Measurements from ENCODE around the gene TMEM185A. TPM values are rescaled to one million over a fixed set of nuclear protein-coding genes. Genes with fewer than 3 reads are reported as not detected.
"Not testable (repeated sequence)": the region's sequence is repeated elsewhere in the genome, so short reads cannot be mapped to it uniquely, and the experiment has no call there.

The TMEM185A gene
- total RNA-seq, 1 experiment from 2014 or later: 34.2 TPM

- no peaks in the 10 kb centered on the region for H3K27me3 ChIP-seq (ENCODE audit: low read length)
- no peaks in the 10 kb centered on the region for H3K9me3 ChIP-seq (ENCODE audit: low read length)
- no peak overlapping the region for H2AFZ ChIP-seq (ENCODE audit: low read length)
- no peaks in the 10 kb centered on the region for H3K36me3 ChIP-seq (ENCODE audit: insufficient read depth, low read length)
- H3K9ac ChIP-seq (ENCODE audit: low read length): peak overlapping the region; percentile 79
- H3K4me2 ChIP-seq (ENCODE audit: low read depth, low read length, poor library complexity, severe bottlenecking): peak overlapping the region; percentile 73
- DNase-seq: no peak
- no peaks in the 10 kb centered on the region for H3K9me2 ChIP-seq (replicated peaks; ENCODE audit: insufficient read depth, low read length)
- no peak overlapping the region for H3K27ac ChIP-seq (ENCODE audit: low read length)
- peaks cover 13% of the 10 kb centered on the region for H3K4me1 ChIP-seq (ENCODE audit: low read length)
- peaks cover 15% of the 10 kb centered on the region; the same call in 1 of the 2 replicates for H4K20me1 ChIP-seq (ENCODE audit: insufficient read depth, low read depth, low read length)
- H3K4me3 ChIP-seq (ENCODE audit: low read length): peak overlapping the region; percentile 76
- no peaks in the 10 kb centered on the region for H3K79me2 ChIP-seq (ENCODE audit: low read length)
Observed at GRCh38 chrX:149630681-149631233, 835 bp downstream of the TMEM185A start.

GRCh38 chrX:149629730-149630387 is 1.7 kb downstream of the TMEM185A start:
- Histone ChIP-seq H2AFZ (ENCODE audit: low read length) (no peak overlapping the region), H3K4me3 (ENCODE audit: low read length) (peak overlapping the region; percentile 76; the same call in 1 of the 2 replicates), H3K9me2 (replicated peaks; ENCODE audit: insufficient read depth, low read length) (no peaks in the 10 kb centered on the region), H3K4me1 (ENCODE audit: low read length) (peaks cover 13% of the 10 kb centered on the region), H3K9me3 (ENCODE audit: low read length) (no peaks in the 10 kb centered on the region), H3K27me3 (ENCODE audit: low read length) (no peaks in the 10 kb centered on the region), H4K20me1 (ENCODE audit: insufficient read depth, low read depth, low read length) (peaks cover 24% of the 10 kb centered on the region; the same call in 1 of the 2 replicates), H3K79me2 (ENCODE audit: low read length) (no peaks in the 10 kb centered on the region), H3K27ac (ENCODE audit: low read length) (no peak overlapping the region), H3K36me3 (ENCODE audit: insufficient read depth, low read length) (no peaks in the 10 kb centered on the region), H3K9ac (ENCODE audit: low read length) (peak overlapping the region; percentile 79; the same call in 1 of the 2 replicates), H3K4me2 (ENCODE audit: low read depth, low read length, poor library complexity, severe bottlenecking) (peak overlapping the region; percentile 73)
- DNase-seq: no peak

DNA sequence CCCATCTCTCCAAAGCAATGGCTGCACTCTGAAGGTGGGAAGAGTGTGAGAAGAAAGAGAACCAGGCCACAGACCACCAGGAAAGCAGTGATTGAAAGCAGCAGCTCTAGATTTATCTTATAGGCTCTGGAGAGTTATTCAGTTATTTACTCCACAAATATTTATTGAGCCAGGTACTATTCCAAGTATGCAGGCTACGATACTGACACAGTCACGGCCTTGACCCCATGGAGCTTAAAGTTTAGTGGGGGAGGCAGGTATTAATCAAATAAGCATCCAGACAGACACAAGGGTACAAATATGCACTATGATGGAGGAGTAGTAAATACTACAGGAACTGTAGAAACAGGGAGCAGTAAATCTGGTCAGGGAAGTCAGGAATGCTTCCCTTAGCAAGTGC is 2.8 kb downstream of the TMEM185A start:
- Histone ChIP-seq H3K4me3 (ENCODE audit: low read length) (no peak overlapping the region), H3K9ac (ENCODE audit: low read length) (no peak overlapping the region), H3K9me3 (ENCODE audit: low read length) (no peaks in the 10 kb centered on the region), H3K79me2 (ENCODE audit: low read length) (no peaks in the 10 kb centered on the region), H3K27ac (ENCODE audit: low read length) (no peak overlapping the region), H3K4me1 (ENCODE audit: low read length) (peaks cover 13% of the 10 kb centered on the region), H3K27me3 (ENCODE audit: low read length) (no peaks in the 10 kb centered on the region), H4K20me1 (ENCODE audit: insufficient read depth, low read depth, low read length) (peaks cover 31% of the 10 kb centered on the region; the same call in 1 of the 2 replicates), H3K9me2 (replicated peaks; ENCODE audit: insufficient read depth, low read length) (no peaks in the 10 kb centered on the region), H3K36me3 (ENCODE audit: insufficient read depth, low read length) (no peaks in the 10 kb centered on the region), H2AFZ (ENCODE audit: low read length) (no peak overlapping the region), H3K4me2 (ENCODE audit: low read depth, low read length, poor library complexity, severe bottlenecking) (no peak overlapping the region)
- DNase-seq: no peak

- H3K9me2 ChIP-seq (replicated peaks; ENCODE audit: insufficient read depth, low read length): no peaks in the 10 kb centered on the region
- H3K27me3 ChIP-seq (ENCODE audit: low read length): no peaks in the 10 kb centered on the region
- no peak for DNase-seq
- H3K4me2 ChIP-seq (ENCODE audit: low read depth, low read length, poor library complexity, severe bottlenecking): no peak overlapping the region
- no peak overlapping the region for H3K4me3 ChIP-seq (ENCODE audit: low read length)
- no peaks in the 10 kb centered on the region for H3K36me3 ChIP-seq (ENCODE audit: insufficient read depth, low read length)
- no peaks in the 10 kb centered on the region for H3K9me3 ChIP-seq (ENCODE audit: low read length)
- peaks cover 31% of the 10 kb centered on the region; the same call in 1 of the 2 replicates for H4K20me1 ChIP-seq (ENCODE audit: insufficient read depth, low read depth, low read length)
- peaks cover 13% of the 10 kb centered on the region for H3K4me1 ChIP-seq (ENCODE audit: low read length)
- no peaks in the 10 kb centered on the region for H3K79me2 ChIP-seq (ENCODE audit: low read length)
- no peak overlapping the region for H3K9ac ChIP-seq (ENCODE audit: low read length)
- H3K27ac ChIP-seq (ENCODE audit: low read length): no peak overlapping the region
- no peak overlapping the region for H2AFZ ChIP-seq (ENCODE audit: low read length)
Observed at GRCh38 chrX:149628280-149628679, 3.3 kb downstream of the TMEM185A start.

DNA sequence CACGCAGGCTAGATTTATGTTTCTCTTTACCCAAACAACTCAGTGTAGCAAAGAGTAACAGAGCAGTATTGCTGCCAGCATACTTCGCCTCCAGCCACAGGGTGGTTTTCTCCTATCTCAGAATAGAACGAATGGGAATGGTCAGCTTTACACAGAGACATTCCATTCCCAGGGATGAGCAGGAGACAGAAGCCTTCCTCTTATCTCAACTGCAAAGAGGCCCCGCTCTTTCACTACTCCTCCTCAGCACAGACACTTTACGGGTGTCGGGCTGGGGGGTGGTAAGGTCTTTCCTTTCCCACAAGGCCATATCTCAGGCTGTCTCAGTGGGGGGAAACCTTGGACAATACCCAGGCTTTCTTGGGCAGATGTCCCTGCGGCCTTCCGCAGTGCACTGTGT is 4.8 kb downstream of the TMEM185A start:
- not testable (repeated sequence) for H3K79me2 ChIP-seq (ENCODE audit: low read length); H3K36me3 ChIP-seq (ENCODE audit: insufficient read depth, low read length); H3K9me3 ChIP-seq (ENCODE audit: low read length); H3K9me2 ChIP-seq (replicated peaks; ENCODE audit: insufficient read depth, low read length); H3K27me3 ChIP-seq (ENCODE audit: low read length); DNase-seq; H3K4me2 ChIP-seq (ENCODE audit: low read depth, low read length, poor library complexity, severe bottlenecking); H2AFZ ChIP-seq (ENCODE audit: low read length); H3K4me3 ChIP-seq (ENCODE audit: low read length); H3K4me1 ChIP-seq (ENCODE audit: low read length); H3K9ac ChIP-seq (ENCODE audit: low read length); H3K27ac ChIP-seq (ENCODE audit: low read length)
- H4K20me1 ChIP-seq (ENCODE audit: insufficient read depth, low read depth, low read length): peaks cover 35% of the 10 kb centered on the region; the same call in 1 of the 2 replicates

GRCh38 chrX:149619662-149620061 is 11.9 kb downstream of the TMEM185A start:
- H3K9me3 ChIP-seq (ENCODE audit: low read length); H3K9ac ChIP-seq (ENCODE audit: low read length); H3K9me2 ChIP-seq (replicated peaks; ENCODE audit: insufficient read depth, low read length); DNase-seq; H3K79me2 ChIP-seq (ENCODE audit: low read length); H3K4me3 ChIP-seq (ENCODE audit: low read length); H2AFZ ChIP-seq (ENCODE audit: low read length); H3K4me2 ChIP-seq (ENCODE audit: low read depth, low read length, poor library complexity, severe bottlenecking); H3K27me3 ChIP-seq (ENCODE audit: low read length); H3K36me3 ChIP-seq (ENCODE audit: insufficient read depth, low read length); H3K27ac ChIP-seq (ENCODE audit: low read length); H3K4me1 ChIP-seq (ENCODE audit: low read length): not testable (repeated sequence)
- H4K20me1 ChIP-seq (ENCODE audit: insufficient read depth, low read depth, low read length): peaks cover 11% of the 10 kb centered on the region; the same call in 1 of the 2 replicates

- Histone ChIP-seq H3K9ac (ENCODE audit: low read length) (no peak overlapping the region), H3K36me3 (ENCODE audit: insufficient read depth, low read length) (no peaks in the 10 kb centered on the region), H4K20me1 (ENCODE audit: insufficient read depth, low read depth, low read length) (peaks cover 6% of the 10 kb centered on the region; the same call in 1 of the 2 replicates), H3K4me3 (ENCODE audit: low read length) (no peak overlapping the region), H2AFZ (ENCODE audit: low read length) (no peak overlapping the region), H3K9me3 (ENCODE audit: low read length) (no peaks in the 10 kb centered on the region), H3K79me2 (ENCODE audit: low read length) (no peaks in the 10 kb centered on the region), H3K9me2 (replicated peaks; ENCODE audit: insufficient read depth, low read length) (no peaks in the 10 kb centered on the region), H3K4me2 (ENCODE audit: low read depth, low read length, poor library complexity, severe bottlenecking) (no peak overlapping the region), H3K27ac (ENCODE audit: low read length) (no peak overlapping the region), H3K4me1 (ENCODE audit: low read length) (no peaks in the 10 kb centered on the region), H3K27me3 (ENCODE audit: low read length) (no peaks in the 10 kb centered on the region)
- no peak for DNase-seq
Observed at GRCh38 chrX:149618871-149619270, 12.7 kb downstream of the TMEM185A start.

GRCh38 chrX:149611623-149612175 is 19.9 kb downstream of the TMEM185A start:
- Histone ChIP-seq H3K4me1 (ENCODE audit: low read length) (peaks cover 7% of the 10 kb centered on the region), H3K27ac (ENCODE audit: low read length) (no peak overlapping the region), H3K4me3 (ENCODE audit: low read length) (no peak overlapping the region), H3K9me2 (replicated peaks; ENCODE audit: insufficient read depth, low read length) (no peaks in the 10 kb centered on the region), H3K79me2 (ENCODE audit: low read length) (no peaks in the 10 kb centered on the region), H3K4me2 (ENCODE audit: low read depth, low read length, poor library complexity, severe bottlenecking) (no peak overlapping the region), H4K20me1 (ENCODE audit: insufficient read depth, low read depth, low read length) (peaks cover 13% of the 10 kb centered on the region; the same call in 1 of the 2 replicates), H3K9ac (ENCODE audit: low read length) (no peak overlapping the region), H2AFZ (ENCODE audit: low read length) (no peak overlapping the region), H3K36me3 (ENCODE audit: insufficient read depth, low read length) (no peaks in the 10 kb centered on the region), H3K27me3 (ENCODE audit: low read length) (no peaks in the 10 kb centered on the region), H3K9me3 (ENCODE audit: low read length) (no peaks in the 10 kb centered on the region)
- no peak for DNase-seq

All from Karpas-422 (cell line).